ENCODE data around the gene QRFP.

The QRFP gene

GRCh38 chr9:130874783-130875182, 21.8 kb downstream of the QRFP start:
- TF ChIP-seq, protein P1, sequence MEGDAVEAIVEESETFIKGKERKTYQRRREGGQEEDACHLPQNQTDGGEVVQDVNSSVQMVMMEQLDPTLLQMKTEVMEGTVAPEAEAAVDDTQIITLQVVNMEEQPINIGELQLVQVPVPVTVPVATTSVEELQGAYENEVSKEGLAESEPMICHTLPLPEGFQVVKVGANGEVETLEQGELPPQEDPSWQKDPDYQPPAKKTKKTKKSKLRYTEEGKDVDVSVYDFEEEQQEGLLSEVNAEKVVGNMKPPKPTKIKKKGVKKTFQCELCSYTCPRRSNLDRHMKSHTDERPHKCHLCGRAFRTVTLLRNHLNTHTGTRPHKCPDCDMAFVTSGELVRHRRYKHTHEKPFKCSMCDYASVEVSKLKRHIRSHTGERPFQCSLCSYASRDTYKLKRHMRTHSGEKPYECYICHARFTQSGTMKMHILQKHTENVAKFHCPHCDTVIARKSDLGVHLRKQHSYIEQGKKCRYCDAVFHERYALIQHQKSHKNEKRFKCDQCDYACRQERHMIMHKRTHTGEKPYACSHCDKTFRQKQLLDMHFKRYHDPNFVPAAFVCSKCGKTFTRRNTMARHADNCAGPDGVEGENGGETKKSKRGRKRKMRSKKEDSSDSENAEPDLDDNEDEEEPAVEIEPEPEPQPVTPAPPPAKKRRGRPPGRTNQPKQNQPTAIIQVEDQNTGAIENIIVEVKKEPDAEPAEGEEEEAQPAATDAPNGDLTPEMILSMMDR (IDR thresholded peaks at IDR 0.05; ENCODE audit: low read depth, low read length) = no peak

GRCh38 chr9:130873966-130874365, 22.6 kb downstream of the QRFP start:
- no peak for DNase-seq (ENCODE audit: low read depth, low spot score)
- no peak overlapping the region for H3K4me3 ChIP-seq (ENCODE audit: low read depth, low read length)
- TF ChIP-seq, protein P1 (IDR thresholded peaks at IDR 0.05; ENCODE audit: low read depth, low read length) = no peak
- in situ Hi-C loops (cut with HindIII; ENCODE audit: low sequenced_read_pairs) = loop anchor here (25.0 kb wide), 1 partner anchor 187 kb away; the partner anchor contains the start of gene EXOSC2

More at GRCh38 chr9:130874783-130875182, 21.8 kb downstream of the QRFP start:
- in situ Hi-C loops (cut with HindIII; ENCODE audit: low sequenced_read_pairs) = loop anchor here (25.0 kb wide), 1 partner anchor 187 kb away; the partner anchor contains the start of gene EXOSC2
- H3K4me3 ChIP-seq (ENCODE audit: low read depth, low read length) = no peak overlapping the region
- no peak for DNase-seq (ENCODE audit: low read depth, low spot score)

GRCh38 chr9:130872912-130873503, 23.6 kb downstream of the QRFP start:
- H3K4me3 ChIP-seq (ENCODE audit: low read depth, low read length) = no peak overlapping the region
- DNase-seq (ENCODE audit: low read depth, low spot score) = no peak
- TF ChIP-seq, protein P1 (IDR thresholded peaks at IDR 0.05; ENCODE audit: low read depth, low read length) = no peak
- in situ Hi-C loops (cut with HindIII; ENCODE audit: low sequenced_read_pairs) = loop anchor here (25.0 kb wide), 1 partner anchor 186 kb away; the partner anchor contains the start of gene EXOSC2

- TF ChIP-seq, protein P1 (IDR thresholded peaks at IDR 0.05; ENCODE audit: low read depth, low read length) = no peak
- H3K4me3 ChIP-seq (ENCODE audit: low read depth, low read length) = no peak overlapping the region
- no peak for DNase-seq (ENCODE audit: low read depth, low spot score)
- in situ Hi-C loops (cut with HindIII; ENCODE audit: low sequenced_read_pairs) = loop anchor here (25.0 kb wide), 1 partner anchor 185 kb away; the partner anchor contains the start of gene EXOSC2
Observed at GRCh38 chr9:130872508-130872907, 24.1 kb downstream of the QRFP start.

GRCh38 chr9:130872093-130872492, 24.5 kb downstream of the QRFP start:
- TF ChIP-seq, protein P1 (IDR thresholded peaks at IDR 0.05; ENCODE audit: low read depth, low read length) = no peak
- H3K4me3 ChIP-seq (ENCODE audit: low read depth, low read length) = no peak overlapping the region
- DNase-seq (ENCODE audit: low read depth, low spot score) = no peak
- in situ Hi-C loops (cut with HindIII; ENCODE audit: low sequenced_read_pairs) = loop anchor here (25.0 kb wide), 1 partner anchor 185 kb away; the partner anchor contains the start of gene EXOSC2

- no peak for DNase-seq (ENCODE audit: low read depth, low spot score)
- in situ Hi-C loops (cut with HindIII; ENCODE audit: low sequenced_read_pairs) = loop anchor here (25.0 kb wide), 1 partner anchor 184 kb away; the partner anchor contains the start of gene EXOSC2
Observed at GRCh38 chr9:130871395-130872062, 25.1 kb downstream of the QRFP start.

More at GRCh38 chr9:130871395-130872062, 25.1 kb downstream of the QRFP start:
- TF ChIP-seq, protein P1 (IDR thresholded peaks at IDR 0.05; ENCODE audit: low read depth, low read length) = no peak
- no peak overlapping the region for H3K4me3 ChIP-seq (ENCODE audit: low read depth, low read length)
